Hematopoietic multipotent progenitor cell (in vitro differentiated cells): ENCODE data around the gene SCG5. TPM values are rescaled to one million over a fixed set of nuclear protein-coding genes. Genes with fewer than 3 reads are reported as not detected.

Source experiments
- DNase-seq, 3 donors: peaks; one replicate each; pipeline ENCODE4 v3.0.0-alpha.2; 2011 to 2015; ENCODE audit warnings: low read depth in 2 of 3, low spot score in 2 of 3
- total RNA-seq: library from RNA; depleted of rRNA; stranded (reverse); fragments of >200 nt; gene quantifications from one replicate; pipeline ENCODE4 v1.2.3, GENCODE V29; 2012

Gene SCG5
- total RNA-seq, 1 donor = 0.27 TPM

DNA sequence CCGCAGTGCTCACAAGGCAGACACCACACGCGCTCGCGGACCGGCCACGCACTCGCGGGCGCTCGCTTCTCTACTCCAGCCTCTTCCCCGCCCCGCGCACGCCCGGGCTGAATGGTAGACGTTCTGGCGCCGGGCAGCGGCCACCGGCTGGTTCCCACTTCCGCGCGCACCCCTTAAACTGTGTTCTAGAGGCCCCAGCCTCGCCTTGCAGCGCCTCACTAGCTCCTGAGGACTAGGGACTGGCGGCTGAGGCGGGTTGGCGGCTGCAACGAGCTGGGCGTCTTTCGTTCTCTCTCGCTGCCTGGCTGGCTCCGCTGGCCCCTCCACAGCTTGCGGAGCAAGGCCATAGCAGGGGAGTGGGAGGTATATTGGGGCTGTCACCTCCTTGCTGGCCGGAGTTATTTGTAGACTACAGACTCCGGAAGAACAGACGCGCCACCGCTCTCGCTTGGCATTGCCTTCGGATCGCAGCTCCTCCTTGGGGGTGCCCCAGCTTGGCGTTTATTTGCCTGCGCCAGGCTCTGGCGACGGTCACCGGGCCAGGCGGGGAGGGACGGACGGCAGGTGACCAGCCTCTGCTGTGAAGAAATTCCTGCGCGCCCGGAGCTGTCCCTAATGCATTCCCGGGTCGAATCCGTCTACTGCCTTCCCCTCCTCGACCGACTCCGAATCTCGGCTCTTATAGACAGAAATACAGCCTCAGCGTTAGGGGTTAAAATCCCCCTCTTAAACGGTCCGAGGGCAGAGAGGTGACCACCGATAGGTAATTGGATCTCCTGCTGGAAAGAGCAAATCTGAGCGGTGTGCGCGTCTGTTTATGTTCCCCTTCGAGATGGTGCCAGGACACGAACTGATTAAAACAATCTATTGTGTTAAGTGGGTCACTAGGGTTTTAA lies 77.6 kb downstream of the SCG5 start:
- peak in 1 of 3 donors; percentile 58 for DNase-seq

DNA sequence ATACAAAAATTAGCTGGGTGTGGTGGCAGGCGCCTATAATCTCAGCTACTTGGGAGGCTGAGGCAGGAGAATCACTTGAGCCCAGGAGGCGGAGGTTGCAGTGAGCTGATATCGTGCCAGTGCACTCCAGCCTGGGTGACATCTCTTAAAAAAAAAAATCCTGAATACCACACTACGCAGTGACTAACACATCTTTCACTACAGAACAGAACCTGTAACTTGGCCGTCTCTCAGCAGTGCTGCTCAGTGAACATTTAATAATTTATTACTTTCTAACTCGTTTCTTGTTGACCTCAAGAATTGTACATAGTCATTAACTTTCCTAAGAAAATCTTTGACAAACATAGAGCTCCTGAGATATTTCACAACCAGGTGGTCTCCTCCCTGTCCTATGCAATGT lies 80.1 kb downstream of the SCG5 start:
- no peak for DNase-seq

DNA sequence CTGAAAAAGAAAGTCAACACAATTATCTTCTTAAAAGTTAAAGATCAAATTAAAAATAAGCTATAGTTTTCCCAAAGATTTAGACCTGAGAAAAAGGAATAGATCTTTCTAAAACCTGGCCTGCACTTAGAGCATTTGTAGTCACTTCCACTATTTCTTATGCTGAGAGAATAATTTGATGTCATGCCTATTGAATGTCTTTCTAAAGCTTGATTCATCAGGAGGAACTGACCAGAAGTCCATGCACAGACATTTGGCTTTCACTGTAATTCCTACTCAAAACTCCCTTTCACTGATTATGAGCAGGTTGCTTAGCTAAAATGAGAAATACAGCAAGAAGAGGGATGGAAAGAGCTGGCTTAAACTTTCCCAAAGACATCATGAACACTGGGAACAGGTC lies 80.6 kb downstream of the SCG5 start:
- DNase-seq = no peak

DNA sequence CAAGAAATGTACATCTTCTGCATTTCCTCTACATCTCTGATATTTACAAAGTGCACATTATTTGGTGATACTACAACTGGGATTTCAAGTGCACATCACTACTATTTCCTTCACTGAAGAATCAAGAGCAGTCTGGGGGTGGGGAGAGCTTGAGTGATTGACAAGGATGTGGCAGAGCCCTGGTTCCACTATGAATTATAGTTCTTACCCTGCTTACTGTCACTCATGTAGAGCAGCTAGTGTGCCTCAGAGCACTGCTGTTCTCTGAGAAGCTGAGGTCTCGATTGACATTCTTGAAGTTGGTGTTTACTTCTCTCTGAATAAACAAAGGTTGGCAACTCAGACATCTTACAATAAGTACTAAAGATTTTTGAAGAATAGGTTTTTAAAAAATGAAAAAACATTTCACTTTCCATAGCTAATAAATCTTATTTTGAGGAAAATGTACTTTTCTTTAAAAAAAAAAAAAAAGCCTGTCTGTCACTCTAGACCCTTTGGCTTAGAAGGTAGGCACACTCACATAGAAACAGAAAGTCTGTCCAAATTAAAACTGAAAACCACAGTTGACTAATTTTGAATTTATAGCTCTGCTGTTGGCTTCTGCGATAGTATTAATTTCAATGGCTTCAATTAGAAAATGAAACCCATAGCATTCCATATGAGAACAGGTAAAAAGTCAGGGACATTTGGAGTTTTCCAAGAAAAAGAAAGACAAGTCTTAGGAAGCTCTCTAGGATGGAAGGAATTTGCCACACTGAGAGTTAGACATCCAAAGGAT lies 81.8 kb downstream of the SCG5 start:
- no peak for DNase-seq

DNA sequence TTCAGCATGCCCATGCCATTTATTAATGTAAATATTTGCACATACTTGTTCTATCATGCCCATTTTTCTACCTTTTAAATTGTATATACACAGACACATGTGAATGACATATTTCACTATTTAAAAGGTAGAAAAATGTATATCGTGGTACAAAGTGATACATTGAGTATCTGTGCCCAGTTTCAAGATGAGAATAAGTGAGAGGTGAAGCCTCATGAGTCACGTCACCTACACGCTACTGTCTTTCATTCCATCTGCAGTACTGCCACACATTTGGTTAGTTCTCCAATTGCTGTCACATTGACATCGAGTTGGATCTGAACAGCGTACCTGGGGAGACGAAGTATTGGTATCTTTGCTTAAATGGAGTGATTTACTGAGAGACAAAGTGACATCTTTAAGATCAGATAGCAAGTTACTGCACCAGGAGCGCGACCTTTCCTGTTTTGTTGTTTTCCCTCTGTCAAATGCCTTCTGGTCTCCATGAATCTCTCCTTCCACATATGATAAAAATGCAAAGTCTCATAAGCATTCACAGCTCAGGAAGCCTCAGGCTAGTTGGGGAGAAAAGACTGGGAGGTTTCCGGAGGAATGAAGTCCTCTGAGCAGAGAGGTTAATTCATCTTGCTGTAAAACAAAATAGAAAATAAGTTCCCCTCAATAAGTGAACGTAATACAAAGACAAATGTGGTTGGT lies 88.3 kb downstream of the SCG5 start:
- no peak for DNase-seq

DNA sequence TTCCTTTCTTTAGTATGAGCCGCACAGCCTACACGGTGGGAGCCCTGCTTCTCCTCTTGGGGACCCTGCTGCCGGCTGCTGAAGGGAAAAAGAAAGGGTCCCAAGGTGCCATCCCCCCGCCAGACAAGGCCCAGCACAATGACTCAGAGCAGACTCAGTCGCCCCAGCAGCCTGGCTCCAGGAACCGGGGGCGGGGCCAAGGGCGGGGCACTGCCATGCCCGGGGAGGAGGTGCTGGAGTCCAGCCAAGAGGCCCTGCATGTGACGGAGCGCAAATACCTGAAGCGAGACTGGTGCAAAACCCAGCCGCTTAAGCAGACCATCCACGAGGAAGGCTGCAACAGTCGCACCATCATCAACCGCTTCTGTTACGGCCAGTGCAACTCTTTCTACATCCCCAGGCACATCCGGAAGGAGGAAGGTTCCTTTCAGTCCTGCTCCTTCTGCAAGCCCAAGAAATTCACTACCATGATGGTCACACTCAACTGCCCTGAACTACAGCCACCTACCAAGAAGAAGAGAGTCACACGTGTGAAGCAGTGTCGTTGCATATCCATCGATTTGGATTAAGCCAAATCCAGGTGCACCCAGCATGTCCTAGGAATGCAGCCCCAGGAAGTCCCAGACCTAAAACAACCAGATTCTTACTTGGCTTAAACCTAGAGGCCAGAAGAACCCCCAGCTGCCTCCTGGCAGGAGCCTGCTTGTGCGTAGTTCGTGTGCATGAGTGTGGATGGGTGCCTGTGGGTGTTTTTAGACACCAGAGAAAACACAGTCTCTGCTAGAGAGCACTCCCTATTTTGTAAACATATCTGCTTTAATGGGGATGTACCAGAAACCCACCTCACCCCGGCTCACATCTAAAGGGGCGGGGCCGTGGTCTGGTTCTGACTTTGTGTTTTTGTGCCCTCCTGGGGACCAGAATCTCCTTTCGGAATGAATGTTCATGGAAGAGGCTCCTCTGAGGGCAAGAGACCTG lies 89.5 kb downstream of the SCG5 start:
- DNase-seq = peak in 1 of 3 donors; percentile 36

DNA sequence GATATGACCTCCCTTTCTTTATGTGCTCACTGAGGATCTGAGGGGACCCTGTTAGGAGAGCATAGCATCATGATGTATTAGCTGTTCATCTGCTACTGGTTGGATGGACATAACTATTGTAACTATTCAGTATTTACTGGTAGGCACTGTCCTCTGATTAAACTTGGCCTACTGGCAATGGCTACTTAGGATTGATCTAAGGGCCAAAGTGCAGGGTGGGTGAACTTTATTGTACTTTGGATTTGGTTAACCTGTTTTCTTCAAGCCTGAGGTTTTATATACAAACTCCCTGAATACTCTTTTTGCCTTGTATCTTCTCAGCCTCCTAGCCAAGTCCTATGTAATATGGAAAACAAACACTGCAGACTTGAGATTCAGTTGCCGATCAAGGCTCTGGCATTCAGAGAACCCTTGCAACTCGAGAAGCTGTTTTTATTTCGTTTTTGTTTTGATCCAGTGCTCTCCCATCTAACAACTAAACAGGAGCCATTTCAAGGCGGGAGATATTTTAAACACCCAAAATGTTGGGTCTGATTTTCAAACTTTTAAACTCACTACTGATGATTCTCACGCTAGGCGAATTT lies 91.2 kb downstream of the SCG5 start:
- DNase-seq = no peak

DNA sequence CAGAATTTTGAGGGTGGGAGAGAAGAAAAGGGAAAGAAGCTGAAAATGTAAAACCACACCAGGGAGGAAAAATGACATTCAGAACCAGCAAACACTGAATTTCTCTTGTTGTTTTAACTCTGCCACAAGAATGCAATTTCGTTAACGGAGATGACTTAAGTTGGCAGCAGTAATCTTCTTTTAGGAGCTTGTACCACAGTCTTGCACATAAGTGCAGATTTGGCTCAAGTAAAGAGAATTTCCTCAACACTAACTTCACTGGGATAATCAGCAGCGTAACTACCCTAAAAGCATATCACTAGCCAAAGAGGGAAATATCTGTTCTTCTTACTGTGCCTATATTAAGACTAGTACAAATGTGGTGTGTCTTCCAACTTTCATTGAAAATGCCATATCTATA lies 91.8 kb downstream of the SCG5 start:
- no peak for DNase-seq

DNA sequence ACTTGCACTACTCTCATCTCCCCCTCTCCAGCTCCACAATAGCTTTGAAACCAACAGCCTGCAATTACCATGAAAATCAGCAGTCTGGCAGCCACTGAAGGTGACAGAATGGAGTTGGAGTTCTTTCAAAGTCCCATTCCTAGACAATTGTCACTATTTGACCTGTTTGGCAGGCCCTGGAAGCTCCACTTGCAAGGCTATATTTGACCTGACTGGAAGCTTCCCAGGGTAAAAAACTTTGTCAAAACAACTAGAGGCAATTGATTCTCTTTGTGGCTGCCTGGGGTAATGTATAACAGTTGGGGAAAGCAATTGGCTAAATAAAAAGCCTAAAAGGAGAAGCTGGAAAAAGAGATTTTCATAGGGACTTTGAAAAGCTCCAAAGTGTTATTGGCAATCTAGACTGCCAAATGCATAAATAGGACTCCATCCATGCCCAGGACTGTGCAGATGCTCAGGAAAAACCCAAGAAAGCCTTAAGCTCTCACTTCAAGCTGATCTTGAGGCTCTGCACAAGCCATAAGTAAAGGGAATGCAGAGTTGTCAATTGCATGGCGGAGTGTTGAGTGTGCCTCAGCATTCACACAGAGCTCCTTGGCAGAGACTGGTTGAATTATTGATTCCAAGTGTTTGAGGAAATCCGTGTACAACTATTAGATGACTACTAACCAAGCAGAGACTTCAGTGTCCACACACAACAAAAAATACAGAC lies 94.6 kb downstream of the SCG5 start:
- DNase-seq = no peak

DNA sequence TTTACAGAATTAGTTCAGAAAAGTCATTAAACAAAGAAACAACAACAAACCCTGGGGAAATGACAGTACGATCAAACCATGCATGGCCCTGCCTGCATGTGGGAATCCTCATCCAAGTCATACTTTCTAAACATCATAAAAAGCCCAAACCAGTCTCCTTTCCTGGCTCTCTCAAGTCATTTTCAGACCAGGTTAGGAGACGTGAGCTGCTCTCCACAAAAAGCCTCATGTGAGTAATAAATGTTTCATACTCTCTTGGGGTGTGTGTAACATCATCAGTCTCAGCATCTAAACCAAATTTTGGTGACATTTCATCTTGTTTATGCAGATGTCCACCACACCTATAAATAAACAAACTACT lies 95.2 kb downstream of the SCG5 start:
- DNase-seq = no peak

DNA sequence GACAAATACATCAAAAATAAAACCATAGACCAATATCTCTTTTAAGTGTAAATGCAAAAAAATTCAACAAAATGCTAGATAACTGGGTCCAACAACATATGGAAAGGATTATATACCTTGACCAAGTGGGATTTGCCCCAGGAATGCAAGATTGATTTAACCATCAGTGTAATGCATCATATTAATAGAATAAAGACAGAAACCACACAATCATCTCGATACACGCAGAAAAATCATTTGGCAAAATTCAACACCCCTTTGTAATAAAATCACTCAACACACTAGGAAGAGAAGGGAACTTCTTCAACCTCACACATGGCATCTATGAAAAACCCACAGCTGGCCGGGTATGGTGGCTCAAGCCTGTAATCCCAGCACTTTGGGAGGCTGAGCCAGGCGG lies 95.8 kb downstream of the SCG5 start:
- DNase-seq = no peak

DNA sequence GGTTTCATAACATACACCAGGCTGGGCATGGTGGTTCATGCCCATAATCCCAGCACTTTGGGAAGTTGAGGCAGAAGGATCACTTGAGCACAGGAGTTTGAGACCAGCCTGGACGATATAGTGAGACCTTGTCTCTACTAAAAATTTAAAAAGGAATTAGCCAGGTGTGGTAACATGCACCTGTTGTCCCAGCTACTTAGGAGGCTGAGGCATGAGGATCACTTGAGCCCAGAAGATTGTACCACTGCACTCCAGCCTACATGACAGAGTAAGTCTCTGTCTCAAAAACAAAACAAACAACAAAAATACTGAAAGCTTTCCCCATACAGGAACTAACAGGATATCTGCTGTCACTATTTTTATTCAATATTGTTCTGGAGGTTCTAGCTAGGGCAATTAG lies 97.2 kb downstream of the SCG5 start:
- no peak for DNase-seq

DNA sequence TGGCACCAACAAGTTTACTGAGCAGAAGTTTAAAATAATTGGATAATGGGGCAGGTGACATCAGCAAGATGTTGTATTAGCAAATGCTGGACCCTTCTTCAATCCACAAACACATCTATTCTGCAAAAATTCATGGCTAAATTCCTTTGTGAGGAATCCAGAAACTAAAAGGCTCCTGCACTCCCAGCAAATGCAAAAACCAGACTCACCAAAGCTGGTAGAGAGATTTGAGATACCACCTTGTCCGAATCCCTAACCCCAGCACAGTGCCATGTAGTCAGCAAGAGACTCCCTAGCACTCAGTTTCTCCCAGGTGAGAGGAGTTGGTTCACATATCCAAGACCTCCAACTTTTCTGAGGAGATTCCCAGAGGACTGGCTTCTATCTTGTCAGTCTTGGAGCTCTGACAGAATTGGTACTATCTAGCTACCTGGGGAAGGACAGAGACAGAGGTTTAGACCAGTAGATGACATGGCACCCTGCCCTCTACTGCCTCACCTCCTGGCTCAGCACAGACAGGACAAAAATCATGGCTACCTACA lies 98.1 kb downstream of the SCG5 start:
- DNase-seq = no peak

DNA sequence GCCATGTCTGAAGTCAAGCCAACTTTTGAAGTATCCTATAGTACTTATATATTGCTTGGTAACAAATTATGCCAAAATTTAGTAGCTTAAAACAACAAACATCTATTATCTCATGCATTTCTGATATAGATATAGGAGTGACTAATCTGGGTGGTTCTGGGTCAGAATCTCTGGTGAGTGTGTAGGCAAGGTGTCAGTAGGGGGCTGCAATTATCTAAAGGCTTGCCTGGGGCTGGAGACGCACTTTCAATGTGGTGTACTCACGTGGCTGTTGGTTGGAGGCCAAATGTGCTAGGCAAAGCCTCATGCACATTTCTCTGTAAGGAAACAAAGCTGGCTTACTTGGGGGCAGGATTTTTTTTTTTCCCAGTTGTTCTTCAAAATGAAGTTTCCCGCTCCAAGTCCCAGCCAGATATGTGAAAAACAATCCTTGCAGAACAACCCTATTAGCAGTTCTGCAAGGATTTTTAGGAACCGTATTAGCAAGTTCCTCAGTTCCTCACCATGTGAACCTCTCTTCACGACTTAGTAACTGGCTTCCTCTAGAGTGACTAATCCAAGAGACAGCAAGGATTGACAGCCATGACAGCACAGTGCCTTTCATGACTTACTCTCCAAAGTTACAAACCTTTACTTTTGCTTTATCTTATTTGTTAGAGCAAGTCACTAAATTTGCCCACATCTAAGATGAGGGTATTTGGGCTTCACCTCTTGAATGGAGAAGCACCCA lies 102.1 kb downstream of the SCG5 start:
- no peak for DNase-seq

DNA sequence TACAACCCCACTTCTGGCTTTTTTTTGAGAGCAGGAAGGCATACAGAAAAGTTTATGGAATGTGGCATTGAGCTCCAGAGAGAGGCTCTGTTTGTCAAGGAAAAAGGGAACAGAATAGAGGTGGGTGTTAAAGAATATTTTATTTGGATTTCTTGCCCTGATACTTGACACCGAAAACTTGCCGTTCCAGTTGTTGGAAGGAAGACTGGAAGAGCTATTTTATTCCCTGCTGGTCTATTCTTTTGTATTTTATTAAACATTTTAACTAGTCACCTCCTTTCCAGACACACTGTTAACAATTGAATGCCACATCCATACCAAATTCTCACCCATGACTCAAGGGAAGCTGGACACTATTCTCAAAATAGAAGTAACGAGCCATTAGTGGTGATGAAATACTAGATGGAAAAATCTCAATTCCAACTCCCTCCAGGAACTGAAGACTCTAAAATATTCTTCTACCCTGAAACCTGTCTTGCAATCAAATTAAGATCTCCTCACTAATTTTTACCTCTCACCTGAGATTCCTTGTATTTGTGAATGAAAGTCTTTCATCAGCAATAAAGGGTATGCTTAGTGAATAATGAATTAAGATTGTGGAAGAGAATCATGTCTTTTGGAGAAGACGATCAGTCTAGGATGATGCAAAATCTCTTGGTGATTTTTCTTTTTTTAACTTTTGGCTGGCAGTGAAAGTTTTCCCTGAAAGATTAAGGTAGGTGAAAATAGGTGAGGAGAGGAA lies 104.8 kb downstream of the SCG5 start:
- no peak for DNase-seq
